NCI-H446 treated with DMSO at 0.1 percent for 48 hours (cell line): ENCODE measurements around the gene MRPL36.

Experiments
- DNase-seq: peaks from one replicate; lab custom pipeline; 2025; lab: John Stamatoyannopoulos, UW

The MRPL36 gene

DNA sequence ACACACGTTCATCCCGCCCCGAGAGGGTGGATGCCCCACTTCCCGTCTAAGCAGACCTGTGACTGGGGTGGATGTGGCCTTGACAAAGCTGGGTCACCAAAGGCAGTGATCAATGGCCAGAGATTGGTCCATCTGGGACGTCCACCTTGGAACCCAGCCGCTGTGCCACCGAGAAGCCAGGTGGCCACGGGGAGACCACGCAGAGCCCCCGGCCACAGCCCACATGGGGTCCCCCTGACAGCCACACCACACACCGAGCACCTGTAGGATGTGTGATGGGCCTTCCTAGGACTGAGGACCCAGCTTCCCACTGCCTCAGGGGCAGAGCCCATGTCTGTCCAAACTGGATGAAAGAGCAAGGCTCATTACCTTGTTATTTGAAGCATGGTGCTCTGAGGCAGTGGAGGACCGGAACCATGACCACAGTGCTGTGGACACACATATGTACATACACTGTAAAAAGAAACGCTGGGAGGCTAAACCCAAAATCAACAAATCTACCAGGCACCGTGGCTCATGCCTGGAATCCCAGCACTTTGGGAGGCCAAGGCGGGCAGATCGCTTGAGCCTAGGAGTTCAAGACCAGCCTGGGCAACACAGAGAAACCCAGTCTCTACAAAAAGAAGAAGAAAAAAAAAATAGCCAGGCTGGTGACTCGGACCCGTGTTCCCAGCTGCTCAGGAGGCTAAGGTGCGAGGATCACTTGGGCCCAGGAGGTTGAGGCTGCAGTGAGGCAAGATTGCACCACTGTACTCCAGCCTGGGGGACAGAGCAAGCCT lies 50.1 kb downstream of the MRPL36 start:
- DNase-seq: no peak

DNA sequence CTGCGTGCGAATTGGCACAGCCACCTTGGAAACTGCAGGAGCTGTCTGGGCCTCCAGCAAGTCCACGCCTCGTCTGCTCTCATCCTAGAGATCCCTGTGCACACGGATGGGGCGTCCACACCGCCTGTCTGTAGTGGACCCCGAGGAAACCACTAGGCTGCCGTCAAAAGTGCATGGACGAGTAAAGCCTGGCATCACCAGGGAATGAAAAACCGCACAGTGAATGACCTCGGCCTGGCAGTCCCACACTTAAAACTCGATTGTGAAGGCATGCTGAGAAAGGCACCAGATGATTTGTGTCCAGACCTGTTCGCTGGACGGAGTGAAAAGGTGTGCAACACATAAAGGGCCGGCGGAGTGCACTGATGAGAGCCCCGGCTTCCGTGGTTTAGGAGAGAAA lies 50.8 kb downstream of the MRPL36 start:
- no peak for DNase-seq
